ENCODE data around the gene TAC1. TPM values are rescaled to one million over a fixed set of nuclear protein-coding genes. Genes with fewer than 3 reads are reported as not detected.

TAC1 gene
- total and polyA plus RNA-seq, 2 donors from 2014 or later, result 2.0 to 10.9 TPM

DNA sequence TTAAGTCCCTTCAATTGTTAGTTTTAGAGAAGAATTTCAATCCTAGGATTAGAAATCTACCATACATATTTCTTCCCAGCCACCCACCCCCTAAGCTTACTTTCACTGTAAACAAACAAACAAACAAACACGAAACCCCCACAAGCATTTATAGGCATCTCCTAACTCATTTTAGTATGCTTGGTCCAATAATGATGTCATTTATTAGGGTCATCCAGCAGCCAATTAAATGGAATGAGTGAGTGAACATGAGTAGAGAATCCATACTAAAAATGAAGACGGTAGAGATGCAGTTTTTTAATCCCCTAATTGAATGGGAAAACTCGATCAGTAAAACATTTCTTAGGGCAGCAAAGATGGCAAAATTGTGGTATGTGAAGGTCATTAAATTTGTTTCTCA, 3.2 kb downstream of the TAC1 start:
- Histone ChIP-seq H3K27ac (ENCODE audit: low read depth in 2 of 2, low read length in 2 of 2) (no peak overlapping the region), H3K4me1 (ENCODE audit: control insufficient read depth in 2 of 3, insufficient read depth in 2 of 3, low read depth in 1 of 3, low read length in 3 of 3) (peaks cover 0 to 7% (median 0%) of the 10 kb centered on the region in 3 donors), H3K9ac (ENCODE audit: low read length in 3 of 3) (no peak overlapping the region), H3K27me3 (ENCODE audit: control insufficient read depth, insufficient read depth, low read length) (peaks cover 30% of the 10 kb centered on the region), H3K36me3 (ENCODE audit: control insufficient read depth in 2 of 3, insufficient read depth in 3 of 3, low read length in 3 of 3) (no peaks in the 10 kb centered on the region), H3K4me3 (ENCODE audit: low read length in 3 of 3) (no peak overlapping the region), H3K9me3 (ENCODE audit: control insufficient read depth in 2 of 3, insufficient read depth in 1 of 3, low read length in 3 of 3) (no peaks in the 10 kb centered on the region)
- no peak for FAIRE-seq
- DNase-seq, result no peak
- TF ChIP-seq, protein P1, sequence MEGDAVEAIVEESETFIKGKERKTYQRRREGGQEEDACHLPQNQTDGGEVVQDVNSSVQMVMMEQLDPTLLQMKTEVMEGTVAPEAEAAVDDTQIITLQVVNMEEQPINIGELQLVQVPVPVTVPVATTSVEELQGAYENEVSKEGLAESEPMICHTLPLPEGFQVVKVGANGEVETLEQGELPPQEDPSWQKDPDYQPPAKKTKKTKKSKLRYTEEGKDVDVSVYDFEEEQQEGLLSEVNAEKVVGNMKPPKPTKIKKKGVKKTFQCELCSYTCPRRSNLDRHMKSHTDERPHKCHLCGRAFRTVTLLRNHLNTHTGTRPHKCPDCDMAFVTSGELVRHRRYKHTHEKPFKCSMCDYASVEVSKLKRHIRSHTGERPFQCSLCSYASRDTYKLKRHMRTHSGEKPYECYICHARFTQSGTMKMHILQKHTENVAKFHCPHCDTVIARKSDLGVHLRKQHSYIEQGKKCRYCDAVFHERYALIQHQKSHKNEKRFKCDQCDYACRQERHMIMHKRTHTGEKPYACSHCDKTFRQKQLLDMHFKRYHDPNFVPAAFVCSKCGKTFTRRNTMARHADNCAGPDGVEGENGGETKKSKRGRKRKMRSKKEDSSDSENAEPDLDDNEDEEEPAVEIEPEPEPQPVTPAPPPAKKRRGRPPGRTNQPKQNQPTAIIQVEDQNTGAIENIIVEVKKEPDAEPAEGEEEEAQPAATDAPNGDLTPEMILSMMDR (IDR thresholded peaks at IDR 0.05; ENCODE audit: borderline replicate concordance, extremely low read depth, insufficient read depth), result no peak
- intact Hi-C loops (cut with DNase I), result no loop called here

DNA sequence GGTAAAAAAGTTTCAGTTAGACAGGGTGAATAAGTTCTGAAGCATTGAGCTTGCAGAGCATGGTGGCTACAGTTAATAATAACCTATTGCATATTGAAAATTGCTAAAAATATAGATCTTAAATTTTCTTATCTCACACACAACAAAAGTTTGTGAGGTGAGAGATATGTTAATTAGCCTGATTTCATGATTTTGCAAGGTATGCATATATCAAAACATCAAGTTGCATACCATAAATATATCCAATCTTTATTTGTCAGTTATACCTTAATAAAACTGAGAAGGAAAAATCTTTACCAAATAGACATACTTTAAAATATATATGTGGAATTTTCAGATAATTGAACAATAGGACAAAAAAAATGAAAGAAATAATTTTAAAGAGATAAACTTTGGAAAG, 16.6 kb downstream of the TAC1 start:
- Histone ChIP-seq H3K27ac (ENCODE audit: low read depth in 2 of 2, low read length in 2 of 2) (no peak overlapping the region), H3K36me3 (ENCODE audit: control insufficient read depth in 2 of 3, insufficient read depth in 3 of 3, low read length in 3 of 3) (no peaks in the 10 kb centered on the region), H3K4me1 (ENCODE audit: control insufficient read depth in 2 of 3, insufficient read depth in 2 of 3, low read depth in 1 of 3, low read length in 3 of 3) (no peaks in the 10 kb centered on the region), H3K4me3 (ENCODE audit: low read length in 3 of 3) (no peak overlapping the region), H3K27me3 (ENCODE audit: control insufficient read depth, insufficient read depth, low read length) (no peaks in the 10 kb centered on the region), H3K9me3 (ENCODE audit: control insufficient read depth in 2 of 3, insufficient read depth in 1 of 3, low read length in 3 of 3) (no peaks in the 10 kb centered on the region), H3K9ac (ENCODE audit: low read length in 3 of 3) (no peak overlapping the region)
- DNase-seq, result no peak
- no peak for FAIRE-seq
- TF ChIP-seq, protein P1 (IDR thresholded peaks at IDR 0.05; ENCODE audit: borderline replicate concordance, extremely low read depth, insufficient read depth), result no peak
- intact Hi-C loops (cut with DNase I), result no loop called here

DNA sequence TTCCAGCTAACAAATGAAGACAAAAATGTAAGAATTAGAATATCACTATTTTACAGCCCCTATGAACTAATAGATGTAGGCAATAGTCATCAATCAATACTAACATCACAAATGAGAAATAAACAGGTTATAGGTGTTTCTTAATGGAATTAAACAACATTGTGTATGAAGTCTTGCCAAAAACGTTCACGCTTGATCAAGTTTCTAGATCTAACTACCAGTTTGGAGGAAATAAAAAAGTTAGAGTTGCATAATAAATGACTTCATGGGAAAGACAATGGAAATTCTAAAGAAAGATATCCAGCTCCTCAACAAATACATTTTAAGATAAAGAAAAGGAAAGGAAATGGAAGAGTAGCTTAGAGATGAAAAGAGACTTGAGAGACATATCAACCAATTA, 19.7 kb downstream of the TAC1 start:
- Histone ChIP-seq H3K9ac (ENCODE audit: low read length in 3 of 3) (no peak overlapping the region), H3K4me1 (ENCODE audit: control insufficient read depth in 2 of 3, insufficient read depth in 2 of 3, low read depth in 1 of 3, low read length in 3 of 3) (no peaks in the 10 kb centered on the region), H3K36me3 (ENCODE audit: control insufficient read depth in 2 of 3, insufficient read depth in 3 of 3, low read length in 3 of 3) (no peaks in the 10 kb centered on the region), H3K4me3 (ENCODE audit: low read length in 3 of 3) (no peak overlapping the region), H3K9me3 (ENCODE audit: control insufficient read depth in 2 of 3, insufficient read depth in 1 of 3, low read length in 3 of 3) (no peaks in the 10 kb centered on the region), H3K27me3 (ENCODE audit: control insufficient read depth, insufficient read depth, low read length) (no peaks in the 10 kb centered on the region), H3K27ac (ENCODE audit: low read depth in 2 of 2, low read length in 2 of 2) (no peak overlapping the region)
- DNase-seq, result no peak
- TF ChIP-seq, protein P1 (IDR thresholded peaks at IDR 0.05; ENCODE audit: borderline replicate concordance, extremely low read depth, insufficient read depth), result no peak
- FAIRE-seq, result no peak
- intact Hi-C loops (cut with DNase I), result no loop called here

DNA sequence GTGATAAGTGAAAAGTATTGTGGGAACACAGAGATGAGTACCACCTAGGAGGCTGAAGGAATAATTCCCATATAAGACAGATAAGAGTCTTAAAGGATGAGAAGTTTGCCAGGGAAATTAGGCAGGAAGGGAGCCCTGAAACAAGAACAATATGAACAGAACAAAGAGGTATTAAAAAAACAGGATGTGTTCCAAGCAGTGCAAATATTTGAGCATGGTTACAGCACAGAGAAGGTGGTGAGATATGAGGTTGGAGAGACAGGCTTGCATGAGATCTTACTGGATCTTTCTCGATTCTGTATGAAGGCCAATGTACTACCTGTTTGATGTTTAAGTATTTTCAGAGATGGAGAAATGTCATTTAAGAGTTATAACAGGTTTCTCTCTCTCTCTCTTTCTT, 20.3 kb downstream of the TAC1 start:
- Histone ChIP-seq H3K9me3 (ENCODE audit: control insufficient read depth in 2 of 3, insufficient read depth in 1 of 3, low read length in 3 of 3) (no peaks in the 10 kb centered on the region), H3K36me3 (ENCODE audit: control insufficient read depth in 2 of 3, insufficient read depth in 3 of 3, low read length in 3 of 3) (no peaks in the 10 kb centered on the region), H3K27me3 (ENCODE audit: control insufficient read depth, insufficient read depth, low read length) (no peaks in the 10 kb centered on the region), H3K9ac (ENCODE audit: low read length in 3 of 3) (no peak overlapping the region), H3K4me1 (ENCODE audit: control insufficient read depth in 2 of 3, insufficient read depth in 2 of 3, low read depth in 1 of 3, low read length in 3 of 3) (no peaks in the 10 kb centered on the region), H3K27ac (ENCODE audit: low read depth in 2 of 2, low read length in 2 of 2) (no peak overlapping the region), H3K4me3 (ENCODE audit: low read length in 3 of 3) (no peak overlapping the region)
- FAIRE-seq, result no peak
- DNase-seq, result no peak
- TF ChIP-seq, protein P1 (IDR thresholded peaks at IDR 0.05; ENCODE audit: borderline replicate concordance, extremely low read depth, insufficient read depth), result no peak
- intact Hi-C loops (cut with DNase I), result no loop called here
